ENCODE results near the gene CIAO2A.

DNA sequence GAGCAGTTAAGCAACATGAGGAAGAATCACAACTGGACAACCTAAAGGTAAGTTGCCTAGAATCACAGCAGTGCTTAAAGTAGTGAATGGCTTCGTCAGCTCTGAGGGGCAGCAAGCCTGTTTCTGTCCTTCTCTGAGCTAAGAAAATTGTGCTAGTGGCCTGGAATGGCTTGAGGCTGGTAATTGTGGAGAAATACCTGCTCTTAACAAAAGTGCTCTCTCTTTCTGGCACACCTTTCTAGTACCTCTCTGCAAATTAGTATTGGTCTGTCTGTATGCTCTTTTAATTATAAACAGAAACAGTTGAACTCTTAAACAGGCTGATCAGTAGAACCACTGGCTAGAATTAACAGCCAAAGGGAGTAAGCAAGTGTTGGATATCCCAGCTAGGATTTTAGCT is 13.7 kb upstream of the CIAO2A start:
- TF ChIP-seq, protein P1, sequence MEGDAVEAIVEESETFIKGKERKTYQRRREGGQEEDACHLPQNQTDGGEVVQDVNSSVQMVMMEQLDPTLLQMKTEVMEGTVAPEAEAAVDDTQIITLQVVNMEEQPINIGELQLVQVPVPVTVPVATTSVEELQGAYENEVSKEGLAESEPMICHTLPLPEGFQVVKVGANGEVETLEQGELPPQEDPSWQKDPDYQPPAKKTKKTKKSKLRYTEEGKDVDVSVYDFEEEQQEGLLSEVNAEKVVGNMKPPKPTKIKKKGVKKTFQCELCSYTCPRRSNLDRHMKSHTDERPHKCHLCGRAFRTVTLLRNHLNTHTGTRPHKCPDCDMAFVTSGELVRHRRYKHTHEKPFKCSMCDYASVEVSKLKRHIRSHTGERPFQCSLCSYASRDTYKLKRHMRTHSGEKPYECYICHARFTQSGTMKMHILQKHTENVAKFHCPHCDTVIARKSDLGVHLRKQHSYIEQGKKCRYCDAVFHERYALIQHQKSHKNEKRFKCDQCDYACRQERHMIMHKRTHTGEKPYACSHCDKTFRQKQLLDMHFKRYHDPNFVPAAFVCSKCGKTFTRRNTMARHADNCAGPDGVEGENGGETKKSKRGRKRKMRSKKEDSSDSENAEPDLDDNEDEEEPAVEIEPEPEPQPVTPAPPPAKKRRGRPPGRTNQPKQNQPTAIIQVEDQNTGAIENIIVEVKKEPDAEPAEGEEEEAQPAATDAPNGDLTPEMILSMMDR (IDR thresholded peaks at IDR 0.05; ENCODE audit: insufficient read depth, low read depth, low read length): no peak
- TF ChIP-seq EZH2 (IDR thresholded peaks at IDR 0.05; ENCODE audit: insufficient read depth, low read length): no peak
